Measurements from ENCODE around the gene TMEM30A. TPM values are rescaled to one million over a fixed set of nuclear protein-coding genes. Genes with fewer than 3 reads are reported as not detected.

TMEM30A gene
- total and polyA plus RNA-seq, 3 donors from 2014 or later: 52.7 to 57.4 (median 53.8) TPM

DNA sequence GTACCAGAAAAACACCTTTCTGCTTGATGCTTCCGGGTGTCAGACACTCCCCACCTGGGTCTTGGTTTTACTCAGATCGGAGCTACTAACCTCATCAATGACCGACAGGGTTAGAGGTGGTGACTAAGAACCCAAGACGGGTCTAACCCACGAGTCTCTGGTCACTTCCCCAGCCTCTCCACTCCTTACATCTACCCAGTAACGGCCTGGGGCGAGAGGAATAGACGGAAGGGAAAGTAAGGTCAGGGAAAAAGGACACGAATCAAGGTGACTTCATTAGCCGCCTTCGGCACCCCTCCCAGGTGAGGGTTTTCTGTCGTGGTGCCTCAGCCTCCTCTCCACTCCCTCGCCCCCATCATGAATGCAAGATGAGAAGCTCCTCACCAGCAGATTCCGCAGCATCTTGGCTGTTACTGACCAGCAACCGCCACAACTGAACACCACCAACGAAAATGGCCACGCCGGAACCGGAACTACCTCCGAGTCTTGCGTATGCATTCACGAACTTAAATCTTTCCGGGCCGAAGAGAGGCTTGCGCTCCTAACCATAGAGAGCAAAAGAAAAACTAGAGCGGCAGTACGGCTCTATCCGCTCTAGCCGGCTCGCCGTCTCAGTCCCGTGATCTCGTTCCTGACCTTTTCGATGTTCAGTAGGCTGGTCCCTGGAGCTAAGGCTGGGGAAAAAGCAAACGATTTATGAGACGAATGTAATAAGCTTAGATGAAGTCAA lies 41.1 kb downstream of the TMEM30A start, which contains the start of gene COX7A2:
Gene COX7A2 (minus strand): TSS at position 469 of the 730 bp plus-strand sequence. CDS start 67 bp downstream, at position 402.
- Histone ChIP-seq H3K9me3 (no peaks in the 10 kb centered on the region), H3K27me3 (no peaks in the 10 kb centered on the region), H3K4me1 (peaks cover 6% of the 10 kb centered on the region), H3K27ac (peak within 1 kb of the TSS; percentile 77 to 92), H3K4me3 (peak within 1 kb of the TSS; percentile 75 to 95), H3K36me3 (ENCODE audit: low read depth, missing control alignments) (no peaks in the 10 kb centered on the region)
- DNase-seq: peak; percentile 98
- intact Hi-C loops (cut with DNase I; ENCODE audit: low total_unique reads): no loop called here
- 0% methylated on average over 36 of the region's 36 CpGs for WGBS, 2 donors
- peak; percentile 59 for TF ChIP-seq POLR2A (IDR thresholded peaks at IDR 0.05)
- TF ChIP-seq, protein P1, sequence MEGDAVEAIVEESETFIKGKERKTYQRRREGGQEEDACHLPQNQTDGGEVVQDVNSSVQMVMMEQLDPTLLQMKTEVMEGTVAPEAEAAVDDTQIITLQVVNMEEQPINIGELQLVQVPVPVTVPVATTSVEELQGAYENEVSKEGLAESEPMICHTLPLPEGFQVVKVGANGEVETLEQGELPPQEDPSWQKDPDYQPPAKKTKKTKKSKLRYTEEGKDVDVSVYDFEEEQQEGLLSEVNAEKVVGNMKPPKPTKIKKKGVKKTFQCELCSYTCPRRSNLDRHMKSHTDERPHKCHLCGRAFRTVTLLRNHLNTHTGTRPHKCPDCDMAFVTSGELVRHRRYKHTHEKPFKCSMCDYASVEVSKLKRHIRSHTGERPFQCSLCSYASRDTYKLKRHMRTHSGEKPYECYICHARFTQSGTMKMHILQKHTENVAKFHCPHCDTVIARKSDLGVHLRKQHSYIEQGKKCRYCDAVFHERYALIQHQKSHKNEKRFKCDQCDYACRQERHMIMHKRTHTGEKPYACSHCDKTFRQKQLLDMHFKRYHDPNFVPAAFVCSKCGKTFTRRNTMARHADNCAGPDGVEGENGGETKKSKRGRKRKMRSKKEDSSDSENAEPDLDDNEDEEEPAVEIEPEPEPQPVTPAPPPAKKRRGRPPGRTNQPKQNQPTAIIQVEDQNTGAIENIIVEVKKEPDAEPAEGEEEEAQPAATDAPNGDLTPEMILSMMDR (IDR thresholded peaks at IDR 0.05): no peak

DNA sequence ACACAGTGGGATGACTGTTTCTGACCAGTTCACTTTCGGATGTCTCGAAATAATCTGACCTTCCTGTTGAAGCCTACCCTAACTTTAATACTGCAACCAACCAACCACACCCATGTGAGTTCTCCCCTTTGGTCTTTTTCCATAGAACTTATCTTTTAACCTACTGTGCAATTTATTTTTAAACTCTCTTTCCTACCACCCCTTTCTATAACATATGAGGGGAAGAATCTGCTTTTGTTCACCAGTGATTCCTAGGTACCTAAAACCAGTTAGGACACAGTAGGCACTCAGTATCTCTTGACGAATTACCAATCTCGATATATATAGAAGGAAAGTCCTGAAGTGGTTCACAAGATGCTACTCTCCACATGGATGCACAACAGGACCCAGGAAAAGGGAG lies 48.0 kb downstream of the TMEM30A start:
- H3K9me3 ChIP-seq: no peaks in the 10 kb centered on the region
- no peak for DNase-seq
- intact Hi-C loops (cut with DNase I; ENCODE audit: low total_unique reads): no loop called here
- TF ChIP-seq, protein P1 (IDR thresholded peaks at IDR 0.05): no peak
- no peak for TF ChIP-seq POLR2A (IDR thresholded peaks at IDR 0.05)
- 87 to 90% methylated on average over 4 of the region's 4 CpGs for WGBS, 2 donors
- no peak overlapping the region for H3K27ac ChIP-seq
- no peak overlapping the region for H3K4me3 ChIP-seq
- no peaks in the 10 kb centered on the region for H3K36me3 ChIP-seq (ENCODE audit: low read depth, missing control alignments)
- peaks cover 7% of the 10 kb centered on the region for H3K4me1 ChIP-seq
- H3K27me3 ChIP-seq: no peaks in the 10 kb centered on the region

DNA sequence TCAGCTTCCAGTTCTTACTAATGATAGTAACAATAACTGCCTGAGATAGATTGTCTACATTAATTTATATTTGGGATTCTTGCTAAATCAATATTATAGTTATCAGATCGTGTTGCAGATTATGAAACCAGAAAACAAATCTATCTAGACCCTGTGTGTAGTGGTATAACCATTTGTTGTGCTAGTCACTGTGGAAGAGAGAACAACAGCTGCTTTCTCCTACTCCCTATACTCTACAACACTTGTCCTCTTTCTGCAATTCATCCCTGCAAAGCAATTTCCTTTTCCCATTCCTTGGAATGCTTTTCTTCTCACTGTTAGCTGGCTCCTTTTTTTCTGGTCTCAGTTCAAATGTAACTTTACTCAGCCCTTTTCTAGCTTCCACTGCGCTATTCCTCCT lies 49.3 kb downstream of the TMEM30A start:
- no peaks in the 10 kb centered on the region for H3K36me3 ChIP-seq (ENCODE audit: low read depth, missing control alignments)
- H3K27me3 ChIP-seq: no peaks in the 10 kb centered on the region
- no peaks in the 10 kb centered on the region for H3K9me3 ChIP-seq
- H3K4me3 ChIP-seq: no peak overlapping the region
- intact Hi-C loops (cut with DNase I; ENCODE audit: low total_unique reads): no loop called here
- no peak overlapping the region for H3K27ac ChIP-seq
- no peak for DNase-seq
- TF ChIP-seq POLR2A (IDR thresholded peaks at IDR 0.05): no peak
- TF ChIP-seq, protein P1 (IDR thresholded peaks at IDR 0.05): no peak
- WGBS, 2 donors: 86 to 91% methylated on average over 2 of the region's 2 CpGs
- peaks cover 9% of the 10 kb centered on the region for H3K4me1 ChIP-seq

DNA sequence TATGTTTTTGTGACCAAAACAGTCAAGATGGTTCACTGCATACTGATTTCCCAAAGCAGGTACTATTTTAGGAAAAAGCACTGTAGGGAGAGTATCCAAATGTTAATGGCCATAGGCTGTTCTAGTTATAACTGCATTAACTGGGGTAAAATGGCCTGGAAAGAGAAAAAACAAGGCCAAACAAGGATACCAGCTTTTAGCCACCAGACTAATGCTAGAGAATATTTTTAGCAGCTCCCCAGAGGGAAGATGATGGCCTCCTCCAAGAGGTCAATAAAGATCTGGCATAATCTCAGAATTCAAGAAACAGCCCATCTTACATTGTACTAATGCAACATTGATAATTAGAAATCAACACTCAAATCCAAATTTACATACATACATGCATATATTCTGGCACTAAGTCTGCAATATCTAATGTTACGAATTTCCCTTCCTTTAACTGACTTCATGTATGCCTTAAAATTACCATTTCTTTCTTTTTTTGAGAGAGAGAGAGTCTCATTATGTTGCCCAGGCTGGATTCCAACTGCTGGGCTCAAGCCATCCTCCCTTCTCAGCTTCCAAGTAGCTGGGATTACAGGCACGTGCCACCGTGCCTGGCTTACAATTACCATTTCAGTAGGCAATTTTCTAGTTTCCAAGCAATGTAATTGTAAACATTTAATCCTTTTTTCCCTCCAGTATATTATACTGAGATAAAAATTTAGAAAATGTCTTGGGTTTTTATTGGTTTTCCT lies 50.3 kb downstream of the TMEM30A start:
- no peak overlapping the region for H3K27ac ChIP-seq
- DNase-seq: no peak
- H3K27me3 ChIP-seq: no peaks in the 10 kb centered on the region
- TF ChIP-seq, protein P1 (IDR thresholded peaks at IDR 0.05): no peak
- TF ChIP-seq POLR2A (IDR thresholded peaks at IDR 0.05): no peak
- WGBS, 2 donors: 56 to 59% methylated on average over 3 of the region's 3 CpGs
- intact Hi-C loops (cut with DNase I; ENCODE audit: low total_unique reads): no loop called here
- H3K9me3 ChIP-seq: no peaks in the 10 kb centered on the region
- no peaks in the 10 kb centered on the region for H3K36me3 ChIP-seq (ENCODE audit: low read depth, missing control alignments)
- peaks cover 10% of the 10 kb centered on the region for H3K4me1 ChIP-seq
- no peak overlapping the region for H3K4me3 ChIP-seq

Measured in testis (tissue), 3 donors.